HEK293 (cell line): ENCODE measurements around the gene G2E3.

Experiments used
- FEZF1 ChIP-seq: fragments of 450-650 bp; formaldehyde crosslinking; IDR thresholded peaks from 2 replicates; pipeline ENCODE4 v1.5.1; 2016; ENCODE audit warnings: missing biosample characterization, missing genetic modification characterization
- GLI4 ChIP-seq: fragments of 450-650 bp; formaldehyde crosslinking; IDR thresholded peaks from 2 replicates; pipeline ENCODE4 v1.5.1; 2016; ENCODE audit warnings: missing biosample characterization, missing genetic modification characterization
- RBAK ChIP-seq: fragments of 450-650 bp; formaldehyde crosslinking; IDR thresholded peaks from 2 replicates; pipeline ENCODE4 v1.5.1; 2016; ENCODE audit warnings: missing biosample characterization, missing genetic modification characterization
- SP7 ChIP-seq: fragments of 450-650 bp; formaldehyde crosslinking; IDR thresholded peaks from 2 replicates; pipeline ENCODE4 v1.5.1; 2016; ENCODE audit warnings: missing biosample characterization, missing genetic modification characterization
- ZFP37 ChIP-seq: fragments of 450-650 bp; formaldehyde crosslinking; IDR thresholded peaks from 2 replicates; pipeline ENCODE4 v1.5.1; 2016; ENCODE audit warnings: missing biosample characterization, missing genetic modification characterization
- ZNF133 ChIP-seq: fragments of 450-650 bp; formaldehyde crosslinking; IDR thresholded peaks from 2 replicates; pipeline ENCODE4 v1.5.1; 2016; ENCODE audit warnings: missing biosample characterization, missing genetic modification characterization
- ZNF138 ChIP-seq: fragments of 450-650 bp; formaldehyde crosslinking; IDR thresholded peaks from 2 replicates; pipeline ENCODE4 v1.5.1; 2016; ENCODE audit warnings: missing biosample characterization, missing genetic modification characterization, borderline replicate concordance
- ZNF19 ChIP-seq: fragments of 450-650 bp; formaldehyde crosslinking; IDR thresholded peaks from 2 replicates; pipeline ENCODE4; 2016; ENCODE audit warnings: missing biosample characterization, missing genetic modification characterization, low read depth
- ZNF214 ChIP-seq: fragments of 450-650 bp; formaldehyde crosslinking; IDR thresholded peaks from 2 replicates; pipeline ENCODE4 v1.5.1; 2017; ENCODE audit warnings: missing biosample characterization, mild to moderate bottlenecking, missing genetic modification characterization, borderline replicate concordance
- ZNF221 ChIP-seq: fragments of 450-650 bp; formaldehyde crosslinking; IDR thresholded peaks from 2 replicates; pipeline ENCODE4 v1.5.1; 2017; ENCODE audit warnings: missing biosample characterization, missing genetic modification characterization, borderline replicate concordance
- ZNF266 ChIP-seq: fragments of 450-650 bp; formaldehyde crosslinking; IDR thresholded peaks from 2 replicates; pipeline ENCODE4 v1.5.1; 2016; ENCODE audit warnings: missing biosample characterization, missing genetic modification characterization, low read depth
- ZNF341 ChIP-seq: fragments of 450-650 bp; formaldehyde crosslinking; IDR thresholded peaks from 2 replicates; pipeline ENCODE4; 2016; ENCODE audit warnings: low read depth, missing biosample characterization, missing genetic modification characterization
- ZNF423 ChIP-seq: fragments of 450-650 bp; formaldehyde crosslinking; IDR thresholded peaks from 2 replicates; pipeline ENCODE4 v1.5.1; 2016; ENCODE audit warnings: missing biosample characterization, missing genetic modification characterization
- ZNF48 ChIP-seq: fragments of 450-650 bp; formaldehyde crosslinking; IDR thresholded peaks from 2 replicates; pipeline ENCODE4 v1.5.1; 2016; ENCODE audit warnings: missing biosample characterization, missing genetic modification characterization
- ZNF747 ChIP-seq: fragments of 450-650 bp; formaldehyde crosslinking; IDR thresholded peaks from 2 replicates; pipeline ENCODE4 v1.5.1; 2016; ENCODE audit warnings: missing biosample characterization, missing genetic modification characterization
- ZSCAN30 ChIP-seq: fragments of 450-650 bp; IDR thresholded peaks from 2 replicates; pipeline ENCODE4 v1.5.1; 2018; ENCODE audit warnings: missing biosample characterization, mild to moderate bottlenecking, missing genetic modification characterization, moderate library complexity
- ZXDB ChIP-seq: fragments of 450-650 bp; formaldehyde crosslinking; IDR thresholded peaks from 2 replicates; pipeline ENCODE4 v1.5.1; 2016; ENCODE audit warnings: missing biosample characterization, missing genetic modification characterization
- TF ChIP-seq, protein P1 (sequence below): fragments of 450-650 bp; formaldehyde crosslinking; conservative IDR thresholded peaks from 2 replicates; pipeline ENCODE4 v1.5.1; 2016; ENCODE audit warnings: low read depth, missing biosample characterization, missing genetic modification characterization
- TF ChIP-seq, protein P2 (sequence below): fragments of 450-650 bp; formaldehyde crosslinking; IDR thresholded peaks from 2 replicates; pipeline ENCODE4 v1.5.1; 2016; ENCODE audit warnings: missing biosample characterization, missing genetic modification characterization
- TF ChIP-seq, protein P3 (sequence below): fragments of 450-650 bp; formaldehyde crosslinking; IDR thresholded peaks from 2 replicates; pipeline ENCODE4; 2016; ENCODE audit warnings: missing biosample characterization, missing genetic modification characterization
- TF ChIP-seq, protein P4 (sequence below): fragments of 450-650 bp; formaldehyde crosslinking; IDR thresholded peaks from 2 replicates; pipeline ENCODE4 v1.5.1; 2016; ENCODE audit warnings: missing biosample characterization, missing genetic modification characterization
- TF ChIP-seq, protein P5 (sequence below): fragments of 450-650 bp; formaldehyde crosslinking; IDR thresholded peaks from 2 replicates; pipeline ENCODE4 v1.5.1; 2016; ENCODE audit warnings: missing biosample characterization, missing genetic modification characterization, borderline replicate concordance
- TF ChIP-seq, protein P6 (sequence below): fragments of 450-650 bp; formaldehyde crosslinking; optimal IDR thresholded peaks from 2 replicates; pipeline ENCODE3; 2016; ENCODE audit warnings: missing biosample characterization, mild to moderate bottlenecking, missing genetic modification characterization
- TF ChIP-seq, protein P7 (sequence below): fragments of 450-650 bp; formaldehyde crosslinking; IDR thresholded peaks from 2 replicates; pipeline ENCODE4 v1.5.1; 2016; ENCODE audit warnings: missing biosample characterization, missing genetic modification characterization, low read depth

The G2E3 gene

DNA sequence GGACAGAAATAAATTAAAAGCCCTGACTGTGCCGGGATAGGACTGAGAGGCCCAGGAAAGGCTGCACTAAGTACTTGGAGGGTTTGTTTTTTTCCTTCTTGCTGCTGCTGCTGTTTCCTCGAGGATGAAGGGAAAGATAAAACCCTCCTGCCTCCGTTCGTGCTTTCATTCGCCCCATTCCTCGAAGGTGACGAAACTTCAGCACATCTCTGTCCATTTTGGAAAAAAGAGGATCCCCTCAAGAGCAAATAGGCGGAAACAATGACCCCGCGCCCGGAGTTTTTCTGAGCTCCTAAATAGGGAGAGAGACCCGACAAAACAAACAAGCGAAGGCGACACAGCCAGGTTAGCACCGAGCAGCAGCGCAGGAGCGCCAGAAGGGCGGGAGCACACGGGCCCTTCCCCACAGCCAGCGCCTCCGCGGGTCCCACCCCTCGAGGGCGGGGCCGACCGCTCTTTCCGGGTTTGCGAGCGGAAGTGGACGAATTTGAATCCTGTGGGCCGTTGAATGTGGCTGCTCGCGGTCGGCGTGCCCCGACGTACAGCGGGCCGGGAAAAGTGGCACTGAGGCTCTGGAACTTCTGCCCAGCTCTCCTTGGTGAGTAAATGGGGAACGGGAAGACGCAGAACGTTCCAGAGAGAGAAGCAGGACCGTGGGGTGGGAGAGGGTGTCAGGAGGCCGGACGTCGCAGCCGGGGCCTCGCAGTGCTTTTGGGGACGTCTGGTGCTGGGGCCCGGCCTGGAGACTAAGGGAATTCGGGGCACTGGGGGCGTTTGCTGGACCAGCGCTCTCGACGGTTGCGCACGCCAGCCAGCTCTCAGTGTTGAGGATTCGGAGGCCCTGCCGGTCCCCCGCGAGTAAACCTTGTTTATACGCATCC, at the start of gene G2E3 (continued):
- TF ChIP-seq, protein P1, sequence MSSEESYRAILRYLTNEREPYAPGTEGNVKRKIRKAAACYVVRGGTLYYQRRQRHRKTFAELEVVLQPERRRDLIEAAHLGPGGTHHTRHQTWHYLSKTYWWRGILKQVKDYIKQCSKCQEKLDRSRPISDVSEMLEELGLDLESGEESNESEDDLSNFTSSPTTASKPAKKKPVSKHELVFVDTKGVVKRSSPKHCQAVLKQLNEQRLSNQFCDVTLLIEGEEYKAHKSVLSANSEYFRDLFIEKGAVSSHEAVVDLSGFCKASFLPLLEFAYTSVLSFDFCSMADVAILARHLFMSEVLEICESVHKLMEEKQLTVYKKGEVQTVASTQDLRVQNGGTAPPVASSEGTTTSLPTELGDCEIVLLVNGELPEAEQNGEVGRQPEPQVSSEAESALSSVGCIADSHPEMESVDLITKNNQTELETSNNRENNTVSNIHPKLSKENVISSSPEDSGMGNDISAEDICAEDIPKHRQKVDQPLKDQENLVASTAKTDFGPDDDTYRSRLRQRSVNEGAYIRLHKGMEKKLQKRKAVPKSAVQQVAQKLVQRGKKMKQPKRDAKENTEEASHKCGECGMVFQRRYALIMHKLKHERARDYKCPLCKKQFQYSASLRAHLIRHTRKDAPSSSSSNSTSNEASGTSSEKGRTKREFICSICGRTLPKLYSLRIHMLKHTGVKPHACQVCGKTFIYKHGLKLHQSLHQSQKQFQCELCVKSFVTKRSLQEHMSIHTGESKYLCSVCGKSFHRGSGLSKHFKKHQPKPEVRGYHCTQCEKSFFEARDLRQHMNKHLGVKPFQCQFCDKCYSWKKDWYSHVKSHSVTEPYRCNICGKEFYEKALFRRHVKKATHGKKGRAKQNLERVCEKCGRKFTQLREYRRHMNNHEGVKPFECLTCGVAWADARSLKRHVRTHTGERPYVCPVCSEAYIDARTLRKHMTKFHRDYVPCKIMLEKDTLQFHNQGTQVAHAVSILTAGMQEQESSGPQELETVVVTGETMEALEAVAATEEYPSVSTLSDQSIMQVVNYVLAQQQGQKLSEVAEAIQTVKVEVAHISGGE: peak; percentile 95
- no peak for TF ChIP-seq ZNF48 (tag by site-specific recombination)
- no peak for TF ChIP-seq ZNF214 (tag by site-specific recombination)
- TF ChIP-seq ZSCAN30 (tag by site-specific recombination): peak; percentile 70; the same call in 1 of the 2 replicates
- TF ChIP-seq SP7: no peak
- TF ChIP-seq ZNF221 (tag by site-specific recombination): no peak
- TF ChIP-seq ZNF266 (tag by site-specific recombination): no peak
- TF ChIP-seq, protein P2, sequence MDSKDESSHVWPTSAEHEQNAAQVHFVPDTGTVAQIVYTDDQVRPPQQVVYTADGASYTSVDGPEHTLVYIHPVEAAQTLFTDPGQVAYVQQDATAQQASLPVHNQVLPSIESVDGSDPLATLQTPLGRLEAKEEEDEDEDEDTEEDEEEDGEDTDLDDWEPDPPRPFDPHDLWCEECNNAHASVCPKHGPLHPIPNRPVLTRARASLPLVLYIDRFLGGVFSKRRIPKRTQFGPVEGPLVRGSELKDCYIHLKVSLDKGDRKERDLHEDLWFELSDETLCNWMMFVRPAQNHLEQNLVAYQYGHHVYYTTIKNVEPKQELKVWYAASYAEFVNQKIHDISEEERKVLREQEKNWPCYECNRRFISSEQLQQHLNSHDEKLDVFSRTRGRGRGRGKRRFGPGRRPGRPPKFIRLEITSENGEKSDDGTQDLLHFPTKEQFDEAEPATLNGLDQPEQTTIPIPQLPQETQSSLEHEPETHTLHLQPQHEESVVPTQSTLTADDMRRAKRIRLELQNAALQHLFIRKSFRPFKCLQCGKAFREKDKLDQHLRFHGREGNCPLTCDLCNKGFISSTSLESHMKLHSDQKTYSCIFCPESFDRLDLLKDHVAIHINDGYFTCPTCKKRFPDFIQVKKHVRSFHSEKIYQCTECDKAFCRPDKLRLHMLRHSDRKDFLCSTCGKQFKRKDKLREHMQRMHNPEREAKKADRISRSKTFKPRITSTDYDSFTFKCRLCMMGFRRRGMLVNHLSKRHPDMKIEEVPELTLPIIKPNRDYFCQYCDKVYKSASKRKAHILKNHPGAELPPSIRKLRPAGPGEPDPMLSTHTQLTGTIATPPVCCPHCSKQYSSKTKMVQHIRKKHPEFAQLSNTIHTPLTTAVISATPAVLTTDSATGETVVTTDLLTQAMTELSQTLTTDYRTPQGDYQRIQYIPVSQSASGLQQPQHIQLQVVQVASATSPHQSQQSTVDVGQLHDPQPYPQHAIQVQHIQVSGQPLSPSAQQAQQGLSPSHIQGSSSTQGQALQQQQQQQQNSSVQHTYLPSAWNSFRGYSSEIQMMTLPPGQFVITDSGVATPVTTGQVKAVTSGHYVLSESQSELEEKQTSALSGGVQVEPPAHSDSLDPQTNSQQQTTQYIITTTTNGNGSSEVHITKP: peak; percentile 80
- peak; percentile 86 for TF ChIP-seq ZXDB (tag by site-specific recombination)
- TF ChIP-seq, protein P3, sequence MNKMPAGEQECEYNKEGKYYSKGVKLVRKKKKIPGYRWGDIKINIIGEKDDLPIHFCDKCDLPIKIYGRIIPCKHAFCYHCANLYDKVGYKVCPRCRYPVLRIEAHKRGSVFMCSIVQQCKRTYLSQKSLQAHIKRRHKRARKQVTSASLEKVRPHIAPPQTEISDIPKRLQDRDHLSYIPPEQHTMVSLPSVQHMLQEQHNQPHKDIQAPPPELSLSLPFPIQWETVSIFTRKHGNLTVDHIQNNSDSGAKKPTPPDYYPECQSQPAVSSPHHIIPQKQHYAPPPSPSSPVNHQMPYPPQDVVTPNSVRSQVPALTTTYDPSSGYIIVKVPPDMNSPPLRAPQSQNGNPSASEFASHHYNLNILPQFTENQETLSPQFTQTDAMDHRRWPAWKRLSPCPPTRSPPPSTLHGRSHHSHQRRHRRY (tag by site-specific recombination): no peak
- TF ChIP-seq RBAK (tag by site-specific recombination): no peak
- TF ChIP-seq, protein P4, sequence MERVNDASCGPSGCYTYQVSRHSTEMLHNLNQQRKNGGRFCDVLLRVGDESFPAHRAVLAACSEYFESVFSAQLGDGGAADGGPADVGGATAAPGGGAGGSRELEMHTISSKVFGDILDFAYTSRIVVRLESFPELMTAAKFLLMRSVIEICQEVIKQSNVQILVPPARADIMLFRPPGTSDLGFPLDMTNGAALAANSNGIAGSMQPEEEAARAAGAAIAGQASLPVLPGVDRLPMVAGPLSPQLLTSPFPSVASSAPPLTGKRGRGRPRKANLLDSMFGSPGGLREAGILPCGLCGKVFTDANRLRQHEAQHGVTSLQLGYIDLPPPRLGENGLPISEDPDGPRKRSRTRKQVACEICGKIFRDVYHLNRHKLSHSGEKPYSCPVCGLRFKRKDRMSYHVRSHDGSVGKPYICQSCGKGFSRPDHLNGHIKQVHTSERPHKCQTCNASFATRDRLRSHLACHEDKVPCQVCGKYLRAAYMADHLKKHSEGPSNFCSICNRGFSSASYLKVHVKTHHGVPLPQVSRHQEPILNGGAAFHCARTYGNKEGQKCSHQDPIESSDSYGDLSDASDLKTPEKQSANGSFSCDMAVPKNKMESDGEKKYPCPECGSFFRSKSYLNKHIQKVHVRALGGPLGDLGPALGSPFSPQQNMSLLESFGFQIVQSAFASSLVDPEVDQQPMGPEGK: peak; percentile 72
- no peak for TF ChIP-seq ZNF133 (tag by site-specific recombination)
- TF ChIP-seq ZNF19: no peak
- TF ChIP-seq, protein P5, sequence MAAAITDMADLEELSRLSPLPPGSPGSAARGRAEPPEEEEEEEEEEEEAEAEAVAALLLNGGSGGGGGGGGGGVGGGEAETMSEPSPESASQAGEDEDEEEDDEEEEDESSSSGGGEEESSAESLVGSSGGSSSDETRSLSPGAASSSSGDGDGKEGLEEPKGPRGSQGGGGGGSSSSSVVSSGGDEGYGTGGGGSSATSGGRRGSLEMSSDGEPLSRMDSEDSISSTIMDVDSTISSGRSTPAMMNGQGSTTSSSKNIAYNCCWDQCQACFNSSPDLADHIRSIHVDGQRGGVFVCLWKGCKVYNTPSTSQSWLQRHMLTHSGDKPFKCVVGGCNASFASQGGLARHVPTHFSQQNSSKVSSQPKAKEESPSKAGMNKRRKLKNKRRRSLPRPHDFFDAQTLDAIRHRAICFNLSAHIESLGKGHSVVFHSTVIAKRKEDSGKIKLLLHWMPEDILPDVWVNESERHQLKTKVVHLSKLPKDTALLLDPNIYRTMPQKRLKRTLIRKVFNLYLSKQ (tag by site-specific recombination): no peak
- TF ChIP-seq, protein P6, sequence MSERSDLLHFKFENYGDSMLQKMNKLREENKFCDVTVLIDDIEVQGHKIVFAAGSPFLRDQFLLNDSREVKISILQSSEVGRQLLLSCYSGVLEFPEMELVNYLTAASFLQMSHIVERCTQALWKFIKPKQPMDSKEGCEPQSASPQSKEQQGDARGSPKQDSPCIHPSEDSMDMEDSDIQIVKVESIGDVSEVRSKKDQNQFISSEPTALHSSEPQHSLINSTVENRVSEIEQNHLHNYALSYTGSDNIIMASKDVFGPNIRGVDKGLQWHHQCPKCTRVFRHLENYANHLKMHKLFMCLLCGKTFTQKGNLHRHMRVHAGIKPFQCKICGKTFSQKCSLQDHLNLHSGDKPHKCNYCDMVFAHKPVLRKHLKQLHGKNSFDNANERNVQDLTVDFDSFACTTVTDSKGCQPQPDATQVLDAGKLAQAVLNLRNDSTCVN (tag by site-specific recombination): peak; percentile 73
- TF ChIP-seq ZNF423: no peak
- TF ChIP-seq GLI4 (tag by site-specific recombination): no peak
- TF ChIP-seq ZNF341 (tag by site-specific recombination): peak; percentile 66
- no peak for TF ChIP-seq ZNF138
- no peak for TF ChIP-seq ZFP37 (tag by site-specific recombination)
- TF ChIP-seq, protein P7, sequence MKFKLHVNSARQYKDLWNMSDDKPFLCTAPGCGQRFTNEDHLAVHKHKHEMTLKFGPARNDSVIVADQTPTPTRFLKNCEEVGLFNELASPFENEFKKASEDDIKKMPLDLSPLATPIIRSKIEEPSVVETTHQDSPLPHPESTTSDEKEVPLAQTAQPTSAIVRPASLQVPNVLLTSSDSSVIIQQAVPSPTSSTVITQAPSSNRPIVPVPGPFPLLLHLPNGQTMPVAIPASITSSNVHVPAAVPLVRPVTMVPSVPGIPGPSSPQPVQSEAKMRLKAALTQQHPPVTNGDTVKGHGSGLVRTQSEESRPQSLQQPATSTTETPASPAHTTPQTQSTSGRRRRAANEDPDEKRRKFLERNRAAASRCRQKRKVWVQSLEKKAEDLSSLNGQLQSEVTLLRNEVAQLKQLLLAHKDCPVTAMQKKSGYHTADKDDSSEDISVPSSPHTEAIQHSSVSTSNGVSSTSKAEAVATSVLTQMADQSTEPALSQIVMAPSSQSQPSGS (tag by site-specific recombination): no peak
- TF ChIP-seq FEZF1: no peak
- no peak for TF ChIP-seq ZNF747 (tag by site-specific recombination)
